ENCODE measurements around the gene PMPCB. TPM values are rescaled to one million over a fixed set of nuclear protein-coding genes. Genes with fewer than 3 reads are reported as not detected.

PMPCB gene
- total and polyA plus RNA-seq, 8 donors, result 44.5 to 104 (median 84.7) TPM

- ATAC-seq, result no peak
- intact Hi-C loops (cut with DNase I), result no loop called here
- TF ChIP-seq CTCF (IDR thresholded peaks at IDR 0.05), result no peak
- no peaks in the 10 kb centered on the region for H3K9me3 ChIP-seq
- peaks cover 7 to 34% of the 10 kb centered on the region in 2 donors for H3K4me1 ChIP-seq
- H3K4me3 ChIP-seq, result no peak overlapping the region
- H3K27ac ChIP-seq, result no peak overlapping the region
- DNase-seq, result no peak
- peaks cover 9 to 55% of the 10 kb centered on the region in 2 donors for H3K36me3 ChIP-seq
- H3K27me3 ChIP-seq, result no peaks in the 10 kb centered on the region
Observed at GRCh38 chr7:103299660-103300059, 2.4 kb downstream of the PMPCB start.

- Histone ChIP-seq H3K4me1 (peaks cover 7 to 34% of the 10 kb centered on the region in 2 donors), H3K27ac (no peak overlapping the region), H3K27me3 (no peaks in the 10 kb centered on the region), H3K4me3 (no peak overlapping the region), H3K9me3 (no peaks in the 10 kb centered on the region), H3K36me3 (peaks cover 13 to 72% of the 10 kb centered on the region in 2 donors)
- intact Hi-C loops (cut with DNase I), result no loop called here
- ATAC-seq (no peak), DNase-seq (no peak)
- TF ChIP-seq CTCF (IDR thresholded peaks at IDR 0.05), result no peak
Observed at GRCh38 chr7:103301441-103301840, 4.2 kb downstream of the PMPCB start.

GRCh38 chr7:103307503-103308231, 10.4 kb downstream of the PMPCB start:
- H3K36me3 ChIP-seq, result peaks cover 4 to 99% of the 10 kb centered on the region in 2 donors
- TF ChIP-seq CTCF (IDR thresholded peaks at IDR 0.05), result no peak
- no peaks in the 10 kb centered on the region for H3K9me3 ChIP-seq
- ATAC-seq (no peak), DNase-seq (no peak)
- intact Hi-C loops (cut with DNase I), result no loop called here
- no peaks in the 10 kb centered on the region for H3K4me1 ChIP-seq
- no peak overlapping the region for H3K4me3 ChIP-seq
- H3K27ac ChIP-seq, result peak overlapping the region in 1 of 2 donors; percentile 35
- no peaks in the 10 kb centered on the region for H3K27me3 ChIP-seq

- ATAC-seq, result no peak
- Histone ChIP-seq H3K27ac (no peak overlapping the region), H3K36me3 (peaks cover 0 to 100% of the 10 kb centered on the region in 2 donors), H3K9me3 (no peaks in the 10 kb centered on the region), H3K4me1 (no peaks in the 10 kb centered on the region), H3K4me3 (no peak overlapping the region), H3K27me3 (no peaks in the 10 kb centered on the region)
- no peak for TF ChIP-seq CTCF (IDR thresholded peaks at IDR 0.05)
- no peak for DNase-seq
- intact Hi-C loops (cut with DNase I), result no loop called here
Observed at GRCh38 chr7:103314852-103315251, 17.6 kb downstream of the PMPCB start.

- intact Hi-C loops (cut with DNase I), result no loop called here
- no peak overlapping the region for H3K4me3 ChIP-seq
- ATAC-seq (no peak), DNase-seq (no peak)
- H3K4me1 ChIP-seq, result no peaks in the 10 kb centered on the region
- no peaks in the 10 kb centered on the region for H3K27me3 ChIP-seq
- H3K9me3 ChIP-seq, result no peaks in the 10 kb centered on the region
- H3K27ac ChIP-seq, result no peak overlapping the region
- peaks cover 2 to 100% of the 10 kb centered on the region in 2 donors for H3K36me3 ChIP-seq
- TF ChIP-seq CTCF (IDR thresholded peaks at IDR 0.05), result no peak
Observed at GRCh38 chr7:103316380-103316941, 19.2 kb downstream of the PMPCB start.

All from left lung (tissue), 10 donors.